HG03558 (cell line): ENCODE data around the gene NCBP3.

ENCODE experiments used
- ATAC-seq: cut with Tn5 transposase; IDR thresholded peaks from one replicate; pipeline ENCODE4 v1.9.1; 2021; ENCODE audit warnings: moderate number of reproducible peaks; ENCODE audit not compliant: unreplicated experiment; ENCODE audit errors: extremely low read depth

Gene NCBP3

DNA sequence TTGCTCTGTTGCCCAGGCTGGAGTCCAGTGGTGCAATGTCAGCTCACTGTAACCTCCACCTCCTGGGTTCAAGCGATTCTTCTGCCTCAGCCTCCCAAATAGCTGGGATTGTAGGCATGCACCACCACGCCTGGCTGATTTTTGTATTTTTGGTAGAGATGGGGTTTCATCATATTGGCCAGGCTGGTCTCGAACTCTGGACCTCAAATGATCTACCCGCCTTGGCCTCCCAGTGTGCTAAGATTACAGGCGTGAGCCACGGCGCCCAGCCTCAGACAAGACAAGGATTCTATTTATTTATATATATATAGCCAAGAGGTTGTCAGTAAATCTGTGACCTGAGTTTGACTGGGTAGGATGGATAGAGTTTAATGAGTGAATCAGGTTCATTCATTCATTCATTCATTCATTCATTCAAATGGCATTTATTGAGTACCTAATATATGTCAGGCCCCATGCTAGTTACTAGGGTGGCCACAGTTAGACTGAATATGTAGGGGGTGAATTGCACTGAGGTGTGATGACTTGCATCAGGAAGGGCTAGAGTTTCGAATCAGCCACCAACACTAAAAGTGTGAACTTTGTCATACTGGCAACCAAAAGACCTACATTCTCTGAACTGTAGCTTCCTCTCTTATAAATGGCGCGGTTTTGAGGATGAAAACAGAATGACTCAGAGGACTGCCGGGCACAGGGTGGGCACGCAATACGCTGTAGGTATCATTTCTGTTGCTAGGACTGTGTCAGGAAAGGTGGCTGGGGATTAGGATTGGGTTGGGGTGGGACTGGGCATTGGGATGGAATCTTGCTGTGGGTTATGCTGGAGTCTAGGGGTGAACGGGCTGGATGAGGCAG is 82.9 kb downstream of the NCBP3 start:
- ATAC-seq: no peak

DNA sequence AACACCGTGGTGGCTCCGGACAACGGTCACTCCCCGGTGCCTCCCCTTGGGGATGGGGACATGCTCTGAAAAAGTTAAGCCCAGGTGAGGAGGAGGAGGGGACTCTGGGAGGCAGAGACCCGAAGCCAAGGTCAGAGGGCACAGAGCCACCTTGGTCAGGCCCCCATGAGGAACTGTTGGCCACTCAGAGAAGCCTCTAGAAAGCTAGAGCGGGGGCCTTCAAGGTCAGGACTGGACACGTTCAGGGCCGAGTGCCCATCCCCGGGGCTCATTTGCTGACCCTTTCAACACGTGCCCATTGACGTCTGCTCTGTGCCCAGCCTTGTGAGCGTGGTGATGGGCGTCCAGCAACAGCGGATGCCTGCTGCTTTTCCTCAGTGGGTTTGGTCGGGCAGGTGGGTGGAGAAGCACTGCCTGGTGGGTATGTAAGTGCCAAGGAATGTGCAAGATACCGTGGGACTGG is 84.1 kb downstream of the NCBP3 start:
- no peak for ATAC-seq

- no peak for ATAC-seq
Measured at GRCh38 chr17:3761036-3761917, 84.8 kb downstream of the NCBP3 start.

- ATAC-seq: no peak
Measured at GRCh38 chr17:3759597-3760216, 86.3 kb downstream of the NCBP3 start.

- no peak for ATAC-seq
Measured at GRCh38 chr17:3755335-3756030, 90.6 kb downstream of the NCBP3 start.

DNA sequence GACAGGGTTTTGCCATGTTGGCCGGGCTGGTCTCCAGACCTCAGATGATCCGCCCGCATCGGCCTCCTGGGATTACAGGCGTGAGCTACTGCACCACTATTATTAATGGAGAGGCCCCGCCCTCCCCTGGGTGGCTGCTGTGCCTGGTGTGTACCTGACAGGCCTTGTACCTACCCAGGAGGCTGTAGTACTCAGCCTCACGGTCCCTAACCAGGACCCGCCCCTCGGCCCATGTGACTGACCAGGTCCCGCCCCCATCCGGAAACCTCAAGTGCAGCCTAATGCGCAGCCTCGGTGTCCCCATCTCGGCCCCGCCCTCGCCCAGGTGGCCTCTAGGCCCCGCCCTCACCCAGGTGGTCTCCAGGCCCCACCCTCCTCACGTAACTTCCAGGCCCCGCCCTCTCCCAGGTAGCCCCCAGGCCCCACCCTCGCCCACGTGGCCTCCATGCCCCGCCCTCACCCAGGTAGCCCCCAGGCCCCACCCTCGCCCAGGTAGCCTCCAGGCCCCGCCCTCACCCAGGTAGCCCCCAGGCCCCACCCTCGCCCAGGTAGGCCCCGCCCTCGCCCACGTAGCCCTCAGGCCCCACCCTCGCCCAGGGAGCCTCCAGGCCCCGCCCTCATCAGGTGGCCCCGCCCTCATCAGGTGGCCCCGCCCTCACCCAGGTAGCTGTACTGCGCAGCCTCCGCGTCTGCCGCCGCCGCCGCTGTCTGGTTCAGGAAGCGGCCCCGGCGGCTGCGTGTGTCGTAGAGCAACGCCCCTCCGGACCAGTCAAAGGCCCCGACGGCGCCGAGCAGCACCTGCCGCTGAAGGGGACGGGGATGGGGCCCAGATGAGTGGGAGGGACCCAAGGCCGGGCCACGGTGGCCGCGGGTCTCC is 91.3 kb downstream of the NCBP3 start:
- no peak for ATAC-seq

DNA sequence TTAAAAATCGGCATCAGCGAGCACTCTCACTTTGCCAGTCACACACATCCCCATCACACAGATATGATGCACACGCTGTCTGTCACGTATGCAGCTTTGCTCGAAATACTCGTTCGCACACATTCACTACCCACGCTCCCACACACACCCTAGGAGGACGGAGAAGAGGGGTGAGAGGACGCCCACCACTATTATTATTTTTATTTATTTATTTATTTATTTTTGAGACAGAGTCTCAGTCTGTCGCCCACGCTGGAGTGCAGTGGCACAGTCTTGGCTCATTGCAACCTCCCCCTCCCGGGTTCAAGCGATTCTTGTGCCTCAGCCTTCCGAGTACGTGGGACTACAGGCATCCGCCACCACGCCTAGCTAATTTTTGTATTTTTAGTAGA is 92.0 kb downstream of the NCBP3 start:
- no peak for ATAC-seq

DNA sequence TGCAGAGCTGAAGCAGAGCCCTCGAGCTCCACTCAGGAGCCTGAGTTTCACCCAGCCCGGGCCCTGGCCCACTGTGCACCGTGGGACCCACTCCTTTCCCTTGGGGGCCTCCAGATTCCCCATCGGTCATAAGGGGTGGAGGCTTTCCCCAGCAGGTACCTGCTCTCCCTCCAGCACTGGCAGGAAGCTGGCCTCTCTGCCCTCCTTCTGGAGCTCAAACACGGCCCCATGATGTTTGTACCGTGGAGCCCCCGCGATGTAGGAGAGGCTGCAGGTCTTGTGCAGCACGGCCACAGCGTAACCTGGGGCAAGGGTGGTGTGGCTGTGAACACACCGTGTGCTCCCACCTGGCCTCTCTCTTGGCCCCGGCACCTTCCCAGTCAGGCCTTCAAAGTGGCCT is 92.4 kb downstream of the NCBP3 start:
- ATAC-seq: no peak
